H1 (cell line): ENCODE results near the gene GALK1. TPM values are rescaled to one million over a fixed set of nuclear protein-coding genes. Genes with fewer than 3 reads are reported as not detected.

Source experiments
- ASH2L ChIP-seq: fragments of 200-600, 300-600 bp; sonication (generic); IDR thresholded peaks from one replicate; pipeline ENCODE4 v1.7.1; 2017; ENCODE audit warnings: low read length
- CHD1 ChIP-seq: IDR thresholded peaks from 2 replicates; pipeline ENCODE4 v1.6.1; 2012; ENCODE audit warnings: low read depth, low read length, improper control_type of control experiment
- FOSL1 ChIP-seq: IDR thresholded peaks from 2 replicates; pipeline ENCODE4 v1.6.1; 2011; ENCODE audit warnings: mild to moderate bottlenecking, low read depth, low read length, moderate library complexity; ENCODE audit not compliant: insufficient read depth
- GTF2F1 ChIP-seq: IDR thresholded peaks from 2 replicates; pipeline ENCODE4 v1.6.1; 2012; ENCODE audit warnings: low read depth, low read length, improper control_type of control experiment, borderline replicate concordance
- KDM4A ChIP-seq: IDR thresholded peaks from one replicate; pipeline ENCODE4 v1.7.1; 2012; ENCODE audit warnings: low read depth, mild to moderate bottlenecking, moderate library complexity, low read length, inconsistent platforms; ENCODE audit not compliant: severe bottlenecking
- SIX5 ChIP-seq: IDR thresholded peaks from 2 replicates; pipeline ENCODE4 v1.6.1; 2011; ENCODE audit warnings: mild to moderate bottlenecking, low read depth, low read length
- SP4 ChIP-seq: IDR thresholded peaks from 2 replicates; pipeline ENCODE4 v1.6.1; 2012; ENCODE audit warnings: low read length, inconsistent platforms
- TAF1 ChIP-seq: IDR thresholded peaks from 2 replicates; pipeline ENCODE4 v1.6.1; 2011; ENCODE audit warnings: mild to moderate bottlenecking, low read depth, low read length
- TCF12 ChIP-seq: IDR thresholded peaks from 2 replicates; pipeline ENCODE4 v1.6.1; 2011; ENCODE audit warnings: low read depth, mild to moderate bottlenecking, low read length
- polyA plus RNA-seq, 7 experiments: library from polyadenylated mRNA; depleted of rRNA in 3 of 7; stranded (reverse) in 5 of 7; unstranded in 2 of 7; fragments of >200 nt in 5 of 7; fragments of 200-250 nt in 2 of 7; gene quantifications; 1 replicate in 5 of 7; 2 replicates in 1 of 7; 4 replicates in 1 of 7; pipeline versions ENCODE4 v1.2.1 to v1.2.3, GENCODE V29; 2011 to 2013; ENCODE audit warnings: missing spikeins in 2 of 7, mixed read lengths in 2 of 7
- total RNA-seq: library from RNA; stranded (reverse); fragmentation: NEBNext Ultra II Directional; extraction: Animal tissue kit (Norgen Biotek cat#: 25700); gene quantifications from 2 replicates; pipeline ENCODE4 v1.2.1, GENCODE V29; 2021

GALK1 gene
- total and polyA plus RNA-seq, 2 of the 8 experiments (the other 6 are each of a cell fraction or from before 2014, with no cell fraction given), result 34.1 to 47.9 TPM

GRCh38 chr17:75771334-75772281 lies 6.6 kb upstream of the GALK1 start (continued):
- no peak for TF ChIP-seq SIX5
- TF ChIP-seq FOSL1, result no peak
- no peak for TF ChIP-seq TCF12
- no peak for TF ChIP-seq GTF2F1
- no peak for TF ChIP-seq SP4
- no peak for TF ChIP-seq ASH2L
- TF ChIP-seq TAF1, result no peak
- TF ChIP-seq CHD1, result no peak
- no peak for TF ChIP-seq KDM4A
